Smooth muscle cell (in vitro differentiated cells): Measurements from ENCODE around the gene HUWE1. TPM values are rescaled to one million over a fixed set of nuclear protein-coding genes. Genes with fewer than 3 reads are reported as not detected.

Source experiments
- DNase-seq: peaks from one replicate; lab custom pipeline; 2025; ENCODE audit not compliant: unreplicated experiment; lab: John Stamatoyannopoulos, UW
- H2AFZ ChIP-seq: fragments of 200-600 bp; sonication (generic); 2 replicates; pipeline ENCODE4 v1.6.0; 2016; ENCODE audit warnings: antibody characterized with exemption, low read depth, mild to moderate bottlenecking
- H3F3A ChIP-seq: fragments of 200-600 bp; sonication (generic); 2 replicates; pipeline ENCODE4 v1.6.0; 2017; ENCODE audit warnings: antibody characterized with exemption, low read depth
- H3K27ac ChIP-seq: fragments of 200-600 bp; sonication (generic); 2 replicates; pipeline ENCODE4 v1.5.1; 2016; ENCODE audit warnings: low read depth, mild to moderate bottlenecking
- H3K27me3 ChIP-seq: fragments of 200-600 bp; sonication (generic); 2 replicates; pipeline ENCODE4 v1.6.1; 2016; ENCODE audit warnings: low read depth, mild to moderate bottlenecking
- H3K36me3 ChIP-seq: fragments of 200-600 bp; sonication (generic); 2 replicates; pipeline ENCODE4 v1.5.1; 2016; ENCODE audit warnings: low read depth
- H3K4me1 ChIP-seq: fragments of 200-600 bp; sonication (generic); 2 replicates; pipeline ENCODE4 v1.5.1; 2016; ENCODE audit warnings: low read depth
- H3K4me2 ChIP-seq: fragments of 200-600 bp; sonication (generic); 2 replicates; pipeline ENCODE4 v1.6.0; 2016; ENCODE audit warnings: mild to moderate bottlenecking
- H3K4me3 ChIP-seq: fragments of 200-600 bp; sonication (generic); 2 replicates; pipeline ENCODE4 v1.5.1; 2016; ENCODE audit warnings: mild to moderate bottlenecking
- H3K79me2 ChIP-seq: fragments of 200-600 bp; sonication (generic); 2 replicates; pipeline ENCODE4 v1.6.0; 2016; ENCODE audit warnings: low read depth, mild to moderate bottlenecking
- H3K9ac ChIP-seq: fragments of 200-600 bp; sonication (generic); 2 replicates; pipeline ENCODE4 v1.6.0; 2016; ENCODE audit warnings: low read depth
- H3K9me3 ChIP-seq: fragments of 200-600 bp; sonication (generic); replicated peaks from 2 replicates; pipeline ENCODE4 v1.5.1; 2016; ENCODE audit warnings: low read depth
- H4K20me1 ChIP-seq: fragments of 200-600 bp; sonication (generic); 2 replicates; pipeline ENCODE4 v1.6.0; 2016; ENCODE audit warnings: low read depth
- WGBS: methylation state at CpG from one replicate; pipeline ENCODE4 v1.1.7; 2016; ENCODE audit warnings: low lambda C conversion rate; 5-methylcytosine and 5-hydroxymethylcytosine counted together
- polyA plus RNA-seq: library from polyadenylated mRNA; unstranded; fragments of >200 nt; fragmentation: Nextera tagmentation; extraction: Ambion mirVana; gene quantifications from 2 replicates; pipeline ENCODE4 v1.2.1, GENCODE V29; 2016
- total RNA-seq: library from RNA; depleted of rRNA; stranded (reverse); fragments of >200 nt; gene quantifications from 2 replicates; pipeline ENCODE4 v1.2.3, GENCODE V29; 2014
- TF ChIP-seq, protein P1 (sequence below): fragments of 200-600 bp; sonication (generic); IDR thresholded peaks from 2 replicates; pipeline ENCODE4 v1.5.1; 2017; ENCODE audit warnings: borderline replicate concordance, mild to moderate bottlenecking, antibody characterized with exemption; ENCODE audit not compliant: insufficient read depth, poor library complexity, severe bottlenecking

HUWE1 gene, protein sequence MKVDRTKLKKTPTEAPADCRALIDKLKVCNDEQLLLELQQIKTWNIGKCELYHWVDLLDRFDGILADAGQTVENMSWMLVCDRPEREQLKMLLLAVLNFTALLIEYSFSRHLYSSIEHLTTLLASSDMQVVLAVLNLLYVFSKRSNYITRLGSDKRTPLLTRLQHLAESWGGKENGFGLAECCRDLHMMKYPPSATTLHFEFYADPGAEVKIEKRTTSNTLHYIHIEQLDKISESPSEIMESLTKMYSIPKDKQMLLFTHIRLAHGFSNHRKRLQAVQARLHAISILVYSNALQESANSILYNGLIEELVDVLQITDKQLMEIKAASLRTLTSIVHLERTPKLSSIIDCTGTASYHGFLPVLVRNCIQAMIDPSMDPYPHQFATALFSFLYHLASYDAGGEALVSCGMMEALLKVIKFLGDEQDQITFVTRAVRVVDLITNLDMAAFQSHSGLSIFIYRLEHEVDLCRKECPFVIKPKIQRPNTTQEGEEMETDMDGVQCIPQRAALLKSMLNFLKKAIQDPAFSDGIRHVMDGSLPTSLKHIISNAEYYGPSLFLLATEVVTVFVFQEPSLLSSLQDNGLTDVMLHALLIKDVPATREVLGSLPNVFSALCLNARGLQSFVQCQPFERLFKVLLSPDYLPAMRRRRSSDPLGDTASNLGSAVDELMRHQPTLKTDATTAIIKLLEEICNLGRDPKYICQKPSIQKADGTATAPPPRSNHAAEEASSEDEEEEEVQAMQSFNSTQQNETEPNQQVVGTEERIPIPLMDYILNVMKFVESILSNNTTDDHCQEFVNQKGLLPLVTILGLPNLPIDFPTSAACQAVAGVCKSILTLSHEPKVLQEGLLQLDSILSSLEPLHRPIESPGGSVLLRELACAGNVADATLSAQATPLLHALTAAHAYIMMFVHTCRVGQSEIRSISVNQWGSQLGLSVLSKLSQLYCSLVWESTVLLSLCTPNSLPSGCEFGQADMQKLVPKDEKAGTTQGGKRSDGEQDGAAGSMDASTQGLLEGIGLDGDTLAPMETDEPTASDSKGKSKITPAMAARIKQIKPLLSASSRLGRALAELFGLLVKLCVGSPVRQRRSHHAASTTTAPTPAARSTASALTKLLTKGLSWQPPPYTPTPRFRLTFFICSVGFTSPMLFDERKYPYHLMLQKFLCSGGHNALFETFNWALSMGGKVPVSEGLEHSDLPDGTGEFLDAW (N-terminal part only)
- total RNA-seq (102 and 122 TPM in 2 replicates), polyA plus RNA-seq (29.4 and 31.9 TPM in 2 replicates)

DNA sequence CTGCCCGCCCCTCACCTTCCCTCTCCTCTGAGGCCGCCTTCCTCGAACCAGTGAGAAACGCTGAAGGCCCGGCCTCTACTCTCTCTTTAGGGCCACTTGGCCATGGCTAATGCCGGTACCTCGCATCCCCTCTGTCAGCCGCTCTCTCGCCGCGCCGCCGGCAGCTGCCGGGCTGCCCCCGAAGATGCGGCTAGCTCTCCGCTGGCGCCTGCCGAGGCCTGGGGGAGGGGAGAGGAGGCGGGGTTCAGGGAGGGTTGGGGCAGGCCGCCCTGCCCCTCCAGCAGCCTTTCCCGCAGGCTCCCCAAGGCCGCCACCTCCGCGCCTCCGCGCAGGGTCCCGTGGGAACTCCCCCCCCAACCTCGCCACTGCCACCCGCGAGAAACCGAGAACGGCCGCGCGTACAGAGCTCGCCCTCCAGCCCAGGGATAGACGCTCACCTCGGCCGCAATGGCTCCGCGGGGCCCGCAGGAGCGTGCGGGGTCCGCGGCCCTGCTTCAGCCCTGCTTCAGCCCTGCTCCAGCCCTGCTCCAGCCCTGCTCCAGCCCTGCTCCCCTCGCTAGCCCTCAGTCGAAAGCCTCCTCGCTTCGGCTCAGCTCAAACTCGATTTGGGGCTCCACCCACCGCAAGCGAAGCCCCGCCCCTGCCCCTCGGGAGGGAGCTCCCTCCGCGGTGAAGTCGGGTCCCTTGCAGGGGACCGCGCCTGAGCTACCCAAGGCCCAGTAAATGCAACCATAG lies at the start of gene HUWE1:
Gene HUWE1, minus strand, starts transcription at position 569 of the 735 bp plus-strand sequence. CDS start 32,612 bp downstream, outside the sequence.
- Histone ChIP-seq H3K4me3 (peak within 1 kb of the TSS; percentile 79), H3K79me2 (peaks cover 19% of the 10 kb centered on the region), H3K9ac (peak within 1 kb of the TSS; percentile 78), H3F3A (no peaks in the 10 kb centered on the region), H2AFZ (peak within 1 kb of the TSS; percentile 90), H3K27ac (peak within 1 kb of the TSS; percentile 80), H3K27me3 (no peaks in the 10 kb centered on the region), H3K4me1 (peaks cover 8% of the 10 kb centered on the region), H4K20me1 (peaks cover 16% of the 10 kb centered on the region), H3K4me2 (peak within 1 kb of the TSS; percentile 86), H3K9me3 (no peaks in the 10 kb centered on the region), H3K36me3 (no peaks in the 10 kb centered on the region)
- WGBS, result 49% methylated on average over 37 of the region's 61 CpGs
- DNase-seq, result peak; percentile 56
- TF ChIP-seq, protein P1, sequence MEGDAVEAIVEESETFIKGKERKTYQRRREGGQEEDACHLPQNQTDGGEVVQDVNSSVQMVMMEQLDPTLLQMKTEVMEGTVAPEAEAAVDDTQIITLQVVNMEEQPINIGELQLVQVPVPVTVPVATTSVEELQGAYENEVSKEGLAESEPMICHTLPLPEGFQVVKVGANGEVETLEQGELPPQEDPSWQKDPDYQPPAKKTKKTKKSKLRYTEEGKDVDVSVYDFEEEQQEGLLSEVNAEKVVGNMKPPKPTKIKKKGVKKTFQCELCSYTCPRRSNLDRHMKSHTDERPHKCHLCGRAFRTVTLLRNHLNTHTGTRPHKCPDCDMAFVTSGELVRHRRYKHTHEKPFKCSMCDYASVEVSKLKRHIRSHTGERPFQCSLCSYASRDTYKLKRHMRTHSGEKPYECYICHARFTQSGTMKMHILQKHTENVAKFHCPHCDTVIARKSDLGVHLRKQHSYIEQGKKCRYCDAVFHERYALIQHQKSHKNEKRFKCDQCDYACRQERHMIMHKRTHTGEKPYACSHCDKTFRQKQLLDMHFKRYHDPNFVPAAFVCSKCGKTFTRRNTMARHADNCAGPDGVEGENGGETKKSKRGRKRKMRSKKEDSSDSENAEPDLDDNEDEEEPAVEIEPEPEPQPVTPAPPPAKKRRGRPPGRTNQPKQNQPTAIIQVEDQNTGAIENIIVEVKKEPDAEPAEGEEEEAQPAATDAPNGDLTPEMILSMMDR, result no peak

GRCh38 chrX:53732797-53733196 lies 46.3 kb upstream of the HUWE1 start:
- no peaks in the 10 kb centered on the region for H3K36me3 ChIP-seq

DNA sequence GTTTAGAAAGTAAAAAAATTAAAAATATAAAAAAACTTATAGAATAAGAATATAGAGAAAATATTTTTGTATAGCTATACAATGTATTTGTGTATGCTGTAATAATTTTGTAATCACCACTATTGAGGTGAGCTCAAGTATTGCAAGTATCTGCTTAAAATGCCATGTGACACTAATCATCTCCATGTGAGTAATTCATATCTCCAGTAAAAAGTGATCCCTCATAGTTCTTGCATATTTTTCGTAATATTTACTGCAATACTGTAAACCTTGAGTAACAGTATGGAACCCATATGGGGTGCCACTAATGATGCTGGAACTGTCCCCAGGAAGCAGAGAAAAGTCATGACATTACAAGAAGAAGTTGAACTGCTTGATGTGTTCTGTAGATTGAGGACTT lies 43.2 kb upstream of the HUWE1 start:
- H3K4me2 ChIP-seq, result no peak overlapping the region
- no peak overlapping the region for H2AFZ ChIP-seq
- no peak overlapping the region for H3K4me3 ChIP-seq
- H3K27ac ChIP-seq, result no peak overlapping the region
- H3K9me3 ChIP-seq, result no peaks in the 10 kb centered on the region
- no peaks in the 10 kb centered on the region for H3K79me2 ChIP-seq
- H3K9ac ChIP-seq, result no peak overlapping the region
- H3K36me3 ChIP-seq, result no peaks in the 10 kb centered on the region
- H3F3A ChIP-seq, result no peaks in the 10 kb centered on the region
- no peaks in the 10 kb centered on the region for H3K4me1 ChIP-seq
- DNase-seq, result no peak
- 0% methylated on average over 1 of the region's 1 CpG for WGBS
- H3K27me3 ChIP-seq, result no peaks in the 10 kb centered on the region
- no peaks in the 10 kb centered on the region for H4K20me1 ChIP-seq
- TF ChIP-seq, protein P1, result no peak

More at GRCh38 chrX:53732797-53733196, 46.3 kb upstream of the HUWE1 start:
- H3K27me3 ChIP-seq, result no peaks in the 10 kb centered on the region
- no peak overlapping the region for H3K4me2 ChIP-seq
- no peak overlapping the region for H2AFZ ChIP-seq
- no peaks in the 10 kb centered on the region for H4K20me1 ChIP-seq
- WGBS, result 76% methylated on average over 2 of the region's 2 CpGs
- no peak overlapping the region for H3K9ac ChIP-seq
- DNase-seq, result no peak
- no peaks in the 10 kb centered on the region for H3K4me1 ChIP-seq
- no peak overlapping the region for H3K4me3 ChIP-seq
- H3K9me3 ChIP-seq, result no peaks in the 10 kb centered on the region
- no peaks in the 10 kb centered on the region for H3K79me2 ChIP-seq
- TF ChIP-seq, protein P1, result no peak
- H3K27ac ChIP-seq, result no peak overlapping the region
- H3F3A ChIP-seq, result no peaks in the 10 kb centered on the region
